ENCODE measurements around the gene TATDN2.

DNA sequence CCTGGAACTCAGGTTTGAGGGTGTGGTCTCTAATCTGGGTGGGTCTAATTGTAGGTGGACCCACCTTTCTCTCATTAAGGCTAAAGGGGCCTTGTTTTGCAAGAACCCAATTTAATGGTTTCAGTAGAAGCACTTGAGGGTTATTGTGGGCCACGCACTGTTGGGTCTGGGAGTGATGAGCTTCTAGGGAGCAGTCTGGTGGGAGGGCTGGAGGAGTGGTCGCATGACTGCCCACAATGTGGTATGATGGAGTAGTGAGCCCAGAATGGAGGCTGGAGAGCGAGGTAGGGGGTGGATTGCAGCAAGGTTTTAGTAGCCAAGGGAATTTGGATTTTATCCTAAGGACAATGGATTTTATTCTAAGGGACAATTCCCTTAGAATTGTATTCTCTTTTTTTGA lies 2.7 kb downstream of the TATDN2 start:
- no peak for TF ChIP-seq EZH2 (IDR thresholded peaks at IDR 0.05; ENCODE audit: insufficient read depth, poor library complexity, severe bottlenecking)
- no peak for TF ChIP-seq EZH2phosphoT487 (IDR thresholded peaks at IDR 0.05; ENCODE audit: insufficient read depth, low read depth)

Measured in GM23248 (cell line).